NCI-H510A treated with DMSO at 0.1 percent for 48 hours (cell line): ENCODE data around the gene SDC3.
"Not testable (repeated sequence)": the region's sequence is repeated elsewhere in the genome, so short reads cannot be mapped to it uniquely, and the experiment has no call there.

ENCODE experiments used
- DNase-seq: peaks from one replicate; lab custom pipeline; 2025; lab: John Stamatoyannopoulos, UW

Gene SDC3

GRCh38 chr1:30908696-30909364 lies at the start of gene SDC3:
Gene SDC3, minus strand, starts transcription at chr1:30908758. Its CDS starts 172 bp downstream, at chr1:30908586.
- no peak for DNase-seq

GRCh38 chr1:30957560-30958222 lies 49.1 kb upstream of the SDC3 start:
- no peak for DNase-seq

- no peak for DNase-seq
Observed at GRCh38 chr1:30955448-30956015, 47.0 kb upstream of the SDC3 start.

GRCh38 chr1:30953685-30954084 lies 45.1 kb upstream of the SDC3 start:
- no peak for DNase-seq

GRCh38 chr1:30952098-30952497 lies 43.5 kb upstream of the SDC3 start:
- DNase-seq, result no peak

- DNase-seq, result no peak
Observed at GRCh38 chr1:30950700-30951099, 42.1 kb upstream of the SDC3 start.

- no peak for DNase-seq
Observed at GRCh38 chr1:30950053-30950452, 41.5 kb upstream of the SDC3 start.

- not testable (repeated sequence) for DNase-seq
Observed at GRCh38 chr1:30949487-30949838, 40.9 kb upstream of the SDC3 start.

GRCh38 chr1:30948813-30949486 lies 40.4 kb upstream of the SDC3 start:
- DNase-seq, result not testable (repeated sequence)

- no peak for DNase-seq
Observed at GRCh38 chr1:30948278-30948677, 39.7 kb upstream of the SDC3 start.

- DNase-seq, result no peak
Observed at GRCh38 chr1:30947212-30947611, 38.7 kb upstream of the SDC3 start.

- no peak for DNase-seq
Observed at GRCh38 chr1:30942326-30942963, 33.9 kb upstream of the SDC3 start.

- DNase-seq, result no peak
Observed at GRCh38 chr1:30940541-30940940, 32.0 kb upstream of the SDC3 start.

- DNase-seq, result no peak
Observed at GRCh38 chr1:30936541-30937171, 28.1 kb upstream of the SDC3 start.

GRCh38 chr1:30935758-30936157 lies 27.2 kb upstream of the SDC3 start:
- not testable (repeated sequence) for DNase-seq

GRCh38 chr1:30934613-30935012 lies 26.1 kb upstream of the SDC3 start:
- DNase-seq, result no peak

GRCh38 chr1:30933874-30934252 lies 25.3 kb upstream of the SDC3 start:
- DNase-seq, result no peak

- DNase-seq, result no peak
Observed at GRCh38 chr1:30930631-30931173, 22.1 kb upstream of the SDC3 start.

- DNase-seq, result no peak
Observed at GRCh38 chr1:30929944-30930525, 21.5 kb upstream of the SDC3 start.

- peak; percentile 23 for DNase-seq
Observed at GRCh38 chr1:30929135-30929889, 20.8 kb upstream of the SDC3 start.

GRCh38 chr1:30928789-30929134 lies 20.2 kb upstream of the SDC3 start:
- DNase-seq, result no peak
